Right lung (tissue), 5 donors: Measurements from ENCODE around the gene SVIL. TPM values are rescaled to one million over a fixed set of nuclear protein-coding genes. Genes with fewer than 3 reads are reported as not detected.
A peak's percentile ranks its signal among the peaks of the same experiment; 100 is the strongest.
"Not testable (repeated sequence)": the region's sequence is repeated elsewhere in the genome, so short reads cannot be mapped to it uniquely, and the experiment has no call there.

Experiments used
- DNase-seq, 2 donors: peaks; one replicate each; pipeline ENCODE4 v3.0.0-alpha.2; 2013
- polyA plus RNA-seq, 5 donors: library from polyadenylated mRNA; unstranded; fragments of 120-200 nt; gene quantifications; one replicate each; pipeline versions ENCODE4 v1.2.1 to v1.2.3, GENCODE V29; 2013; ENCODE audit warnings: inconsistent platforms in 1 of 5, low replicate concordance in 1 of 5; ENCODE audit not compliant: insufficient read length in 5 of 5, insufficient read depth in 1 of 5

The SVIL gene
- polyA plus RNA-seq, 5 donors = 41.1 to 59.5 (median 47.9) TPM

DNA sequence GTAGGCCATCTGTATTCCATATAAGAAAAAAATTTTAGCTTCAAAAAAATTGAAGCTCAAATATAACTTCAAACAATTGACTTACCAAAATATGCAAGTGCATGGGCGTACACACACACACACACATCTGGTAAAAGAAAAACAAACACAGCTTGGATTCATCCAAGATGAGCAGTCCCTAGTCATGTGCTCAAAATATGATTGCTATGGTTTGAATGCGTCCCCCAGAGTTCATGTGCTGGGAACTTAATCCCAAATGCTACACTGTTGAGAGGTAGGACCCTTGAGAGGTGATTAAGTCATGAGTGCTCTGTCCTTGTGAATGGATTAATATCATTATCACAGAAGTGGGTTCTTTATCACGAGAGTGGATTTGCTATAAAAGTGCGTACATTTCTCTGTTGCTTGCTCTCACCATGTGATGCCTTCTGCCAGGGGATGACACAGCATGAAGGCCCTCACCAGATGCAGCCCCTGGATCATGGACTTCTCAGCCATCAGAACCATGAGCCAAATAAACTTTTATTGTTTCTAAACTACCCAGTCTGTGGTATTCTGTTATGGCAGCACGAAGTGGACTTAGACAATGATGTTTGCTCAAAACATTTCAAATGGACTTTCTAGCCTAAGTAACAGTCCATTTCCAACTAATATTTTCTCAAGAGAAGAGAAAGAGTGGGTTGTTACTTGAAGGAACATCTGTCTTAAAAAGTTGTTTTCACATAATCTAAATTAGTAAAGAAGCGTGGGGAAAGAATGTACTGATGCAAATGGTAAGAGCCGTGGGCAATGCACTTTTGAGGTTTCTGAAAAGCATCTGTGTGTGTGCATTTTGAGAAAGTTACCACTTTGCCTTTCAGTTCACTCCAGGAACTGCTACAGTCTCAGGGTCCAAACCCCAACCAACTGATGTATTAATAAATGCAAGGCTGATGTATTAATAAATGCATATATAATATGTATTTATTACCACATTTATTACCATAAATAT, 15.1 kb upstream of the SVIL start:
- DNase-seq = no peak

DNA sequence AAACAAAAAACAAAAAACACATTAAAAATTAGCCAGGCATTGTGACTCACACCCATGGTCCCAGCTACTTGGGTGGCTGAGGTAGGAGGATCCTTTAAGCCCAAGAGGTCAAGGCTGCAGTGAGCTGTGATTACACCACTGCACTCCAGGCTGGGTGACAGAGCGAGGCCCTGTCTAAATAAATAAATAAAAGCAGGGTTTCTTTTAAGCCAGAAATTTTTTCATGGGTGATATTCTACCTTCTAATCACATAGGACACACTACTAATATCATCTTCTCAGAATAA, 14.2 kb upstream of the SVIL start:
- DNase-seq = no peak

DNA sequence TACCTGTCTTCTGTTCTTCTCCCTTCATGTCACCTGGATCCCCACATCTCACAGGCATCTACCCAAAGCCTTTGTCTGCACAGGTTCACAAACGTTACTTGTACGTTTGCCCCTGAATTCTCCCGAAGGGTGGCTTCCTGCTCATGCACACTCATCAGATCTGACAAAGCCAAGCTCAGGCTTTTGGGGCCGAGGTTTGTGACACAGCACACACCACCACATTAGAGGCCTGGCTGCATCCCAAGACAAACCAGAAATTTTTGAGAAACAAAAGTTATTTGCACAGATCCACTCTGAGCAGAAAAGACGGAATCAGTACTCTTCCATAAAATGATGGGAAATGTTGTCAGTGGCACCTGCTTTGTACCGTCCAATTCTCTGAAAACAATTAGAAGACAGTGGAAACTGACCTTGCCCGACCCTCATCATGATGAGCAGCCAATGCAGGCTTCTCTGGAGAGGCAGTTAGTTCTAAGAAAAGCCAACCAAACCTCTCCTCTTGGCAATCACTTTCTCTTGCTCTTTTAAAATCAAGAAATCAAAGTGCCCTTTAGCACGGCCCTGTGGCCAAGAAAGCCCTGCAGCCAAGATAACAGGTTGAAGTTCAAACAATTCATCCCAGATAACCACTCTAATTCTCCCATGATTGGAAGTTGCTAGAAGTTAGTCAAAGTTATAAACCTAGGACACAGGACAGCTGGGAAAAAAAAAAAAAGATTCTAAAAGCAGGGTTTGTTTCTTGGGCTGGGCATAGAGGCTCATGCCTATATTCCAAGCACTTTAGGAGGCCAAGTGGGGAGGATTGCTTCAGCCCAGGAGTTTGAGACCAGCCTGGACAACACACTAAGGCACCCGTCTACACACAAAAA, 13.6 kb upstream of the SVIL start:
- DNase-seq = no peak

DNA sequence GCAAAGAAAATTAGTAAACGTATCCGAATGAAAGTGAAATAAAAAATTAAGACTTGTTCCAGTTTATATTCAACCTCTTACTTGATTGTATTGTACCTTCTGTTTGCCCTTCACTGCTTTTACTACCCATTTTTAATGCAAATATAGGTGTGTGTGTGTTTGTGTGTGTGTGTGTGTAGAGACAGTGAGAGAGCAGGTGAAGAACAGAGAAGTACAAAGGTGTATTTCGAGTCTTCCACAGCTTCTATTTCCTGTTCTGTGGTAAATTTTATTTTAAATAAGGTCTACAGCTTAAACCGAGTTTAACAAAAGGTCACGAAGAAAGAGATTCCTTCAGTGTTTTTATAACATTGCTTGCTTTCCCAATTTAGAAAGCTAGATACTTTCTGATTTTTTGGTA, 12.7 kb upstream of the SVIL start:
- no peak for DNase-seq

DNA sequence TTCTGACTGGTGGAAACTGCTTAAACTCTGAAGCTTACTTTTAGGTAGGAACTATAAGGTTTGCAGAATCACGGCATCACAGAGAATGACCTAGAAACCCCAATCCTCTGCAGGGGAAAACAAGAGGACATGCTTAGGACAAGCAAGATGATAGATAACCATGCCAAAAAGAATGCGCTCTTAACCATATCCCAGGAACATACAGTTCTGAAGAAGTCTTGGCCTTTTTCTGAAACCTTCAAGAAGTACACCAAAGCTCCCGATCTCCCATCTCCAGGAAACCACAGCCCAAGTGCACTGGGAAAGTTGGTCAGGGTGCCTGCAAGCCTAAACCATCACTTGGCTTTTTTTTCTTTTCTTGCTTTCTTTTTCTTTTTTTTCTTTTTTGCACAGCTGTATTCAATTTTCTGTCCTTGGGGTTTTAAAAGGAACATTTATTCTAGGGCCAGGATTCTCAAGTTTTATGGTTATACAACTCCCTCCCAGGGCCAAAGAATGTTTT, 12.2 kb upstream of the SVIL start:
- no peak for DNase-seq

DNA sequence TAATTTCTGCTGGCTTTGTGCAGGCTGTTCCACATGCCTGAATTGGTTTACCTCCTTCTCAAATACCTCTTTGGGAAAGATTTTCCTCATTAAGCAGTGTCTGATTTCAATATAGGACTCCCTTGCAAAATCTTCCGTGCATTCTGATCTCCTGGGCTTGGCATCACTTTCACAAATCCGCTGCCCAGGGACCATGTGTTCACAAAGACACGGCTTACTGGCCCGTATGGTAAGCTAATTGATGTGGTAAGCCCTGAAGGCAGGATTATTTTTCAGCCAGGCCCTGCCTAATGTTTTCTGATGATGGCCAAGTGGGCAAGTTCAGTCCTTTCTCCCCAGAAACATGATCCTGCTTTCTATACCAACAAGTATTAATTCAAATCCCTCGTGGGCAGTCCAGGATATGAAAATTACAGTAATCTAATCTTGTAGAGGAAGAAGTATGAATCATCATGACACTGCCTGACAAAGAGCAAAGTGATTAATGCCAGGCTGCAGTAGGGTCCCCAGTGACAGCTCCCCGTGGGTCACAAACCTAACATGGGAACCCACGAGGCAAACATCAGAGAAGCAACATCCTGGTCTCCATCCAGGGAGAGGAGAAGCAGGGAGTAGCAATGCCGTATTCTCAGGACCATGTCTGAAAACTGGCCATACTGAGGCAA, 11.6 kb upstream of the SVIL start:
- no peak for DNase-seq

DNA sequence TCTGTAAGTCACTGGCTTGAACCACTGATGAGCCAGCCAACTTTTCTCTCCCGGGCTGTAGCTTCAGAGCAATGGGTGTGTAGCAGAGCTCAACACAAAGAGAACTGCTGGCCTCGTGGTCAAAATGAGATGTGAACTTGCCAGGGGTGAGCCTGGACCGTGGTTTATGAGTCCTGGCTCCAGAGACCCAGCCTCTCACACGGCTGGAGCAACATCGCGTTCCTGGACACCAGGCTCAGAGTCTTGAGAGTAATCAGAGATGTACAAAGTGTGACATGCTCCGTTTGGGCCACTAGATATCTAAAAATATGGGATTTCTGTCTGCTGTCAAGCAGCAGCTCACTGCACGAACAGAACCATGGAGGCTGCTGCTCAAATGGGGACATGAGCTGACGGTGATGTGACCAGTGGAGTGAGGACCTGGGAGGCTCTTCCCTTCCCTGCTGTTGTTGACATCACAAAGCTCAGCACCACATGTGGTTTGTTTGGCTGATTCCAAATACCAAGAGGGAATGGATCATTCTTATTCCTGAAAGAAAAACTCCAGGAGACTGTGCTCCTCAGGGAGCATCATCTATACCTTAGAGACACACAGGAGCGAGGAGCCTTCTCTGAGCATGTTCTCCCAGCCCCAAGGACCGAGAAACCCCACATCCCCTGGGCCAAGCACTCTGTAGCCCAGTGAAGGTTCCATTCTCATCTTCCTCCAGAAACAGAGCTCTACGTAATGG, 9.2 kb upstream of the SVIL start:
- no peak for DNase-seq

DNA sequence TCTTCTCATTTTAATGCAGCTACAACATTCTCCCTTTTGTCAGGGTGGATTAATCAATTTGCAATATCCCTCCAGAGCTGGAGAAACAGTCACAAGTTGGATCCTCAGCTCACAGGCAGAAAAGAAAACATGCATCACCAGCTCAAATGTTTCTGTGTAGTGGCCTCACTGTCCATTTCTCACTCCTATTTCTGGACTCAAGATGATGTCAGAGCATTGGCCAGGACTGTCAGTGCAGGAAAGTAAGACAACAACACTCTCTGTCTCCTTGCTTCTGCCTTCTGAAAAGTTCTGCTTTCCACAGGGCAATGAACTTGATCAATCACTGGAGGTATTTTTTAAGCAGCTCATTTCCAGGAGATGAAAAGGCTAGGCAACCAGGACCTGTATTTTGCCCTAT, 8.2 kb upstream of the SVIL start:
- no peak for DNase-seq

DNA sequence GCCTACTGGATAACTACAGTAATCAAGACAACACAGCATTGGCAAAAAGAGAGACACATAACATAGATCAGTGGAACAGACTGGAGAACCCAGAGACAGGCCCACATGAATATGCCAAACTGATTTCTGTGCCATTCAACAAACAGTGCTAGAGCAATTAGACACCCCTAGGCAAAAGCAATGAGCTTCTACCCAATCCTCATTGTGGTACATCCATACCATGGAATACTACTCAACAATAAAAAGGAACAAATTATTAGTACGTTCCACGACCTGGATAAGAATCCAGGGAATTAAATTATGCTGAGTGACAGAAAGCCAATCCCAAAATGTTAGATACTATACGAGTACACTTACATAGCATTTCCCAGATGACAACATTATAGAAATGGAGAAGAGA, 2.8 kb upstream of the SVIL start:
- DNase-seq = no peak

DNA sequence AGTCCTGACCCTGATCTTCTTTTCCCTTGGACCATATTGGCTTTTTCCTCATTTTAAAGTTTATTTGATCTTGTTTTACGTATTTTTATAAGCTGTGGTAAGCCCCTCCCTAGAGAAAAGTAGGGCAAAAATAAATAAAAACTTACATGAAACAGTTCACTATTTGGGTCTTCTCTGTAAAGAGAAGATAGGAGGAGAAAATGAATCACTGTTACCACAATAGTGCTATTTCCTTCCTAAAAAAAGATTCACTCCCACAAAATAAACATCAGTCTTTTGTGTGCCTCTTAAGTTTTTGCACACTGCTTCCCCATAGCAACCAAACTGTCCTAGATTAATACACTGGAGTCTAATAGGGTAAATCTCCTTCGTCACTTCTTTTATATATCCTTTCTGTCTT, 1.4 kb upstream of the SVIL start:
- no peak for DNase-seq

DNA sequence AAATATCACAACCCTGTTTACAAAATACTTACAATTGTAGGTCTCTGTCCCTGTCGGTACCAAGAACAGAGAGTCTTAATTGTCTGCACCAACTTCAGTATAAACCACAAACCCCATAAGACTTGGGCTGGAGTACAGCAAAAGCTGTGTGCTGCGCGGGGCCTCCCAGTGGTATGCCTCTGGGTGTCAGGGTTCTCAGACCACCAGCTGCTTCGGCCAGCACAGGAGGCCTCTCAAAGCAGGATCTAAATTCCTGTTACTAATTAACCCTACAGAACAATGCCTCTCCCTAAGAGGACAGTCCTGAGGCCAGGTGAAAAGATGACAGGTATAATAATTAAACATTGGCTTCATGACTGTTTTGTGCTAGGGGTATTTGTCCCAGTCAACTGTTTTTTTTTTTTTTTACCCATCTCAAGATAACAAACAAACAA, 957 bp upstream of the SVIL start:
- DNase-seq = no peak

DNA sequence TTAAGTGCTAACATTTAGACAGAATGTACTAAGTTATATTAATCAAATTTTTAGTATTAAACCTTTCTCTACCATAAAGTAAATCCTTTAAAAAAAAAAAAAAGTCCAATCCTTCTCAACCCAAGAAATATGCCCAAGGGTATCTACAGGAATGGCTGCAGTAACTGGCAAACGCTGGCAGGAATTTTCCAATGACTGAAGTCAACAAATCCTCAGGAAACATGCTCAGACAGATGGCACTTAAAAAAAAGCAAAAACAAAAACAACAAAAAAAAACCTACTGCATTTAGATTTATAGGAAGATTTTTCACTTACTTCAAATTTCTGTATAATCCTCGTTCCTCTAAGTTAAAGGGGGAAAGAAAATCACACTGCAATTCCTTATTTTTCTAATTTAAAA, 666 bp downstream of the SVIL start:
- DNase-seq = no peak

DNA sequence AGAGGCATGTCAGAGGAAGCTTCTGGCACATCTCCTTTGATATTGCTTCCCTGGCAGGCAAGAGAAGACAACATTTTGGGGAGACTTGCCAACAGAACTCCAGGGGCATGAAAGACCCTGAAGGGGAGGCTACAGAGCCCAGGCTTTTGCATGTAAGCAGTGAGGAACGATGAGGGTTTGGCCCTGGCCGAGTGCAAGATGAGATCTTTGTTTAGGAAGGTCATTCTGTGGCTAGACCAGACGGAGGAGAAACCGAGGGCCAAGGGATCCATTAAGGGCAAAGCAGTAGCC, 3.8 kb downstream of the SVIL start:
- DNase-seq = no peak

DNA sequence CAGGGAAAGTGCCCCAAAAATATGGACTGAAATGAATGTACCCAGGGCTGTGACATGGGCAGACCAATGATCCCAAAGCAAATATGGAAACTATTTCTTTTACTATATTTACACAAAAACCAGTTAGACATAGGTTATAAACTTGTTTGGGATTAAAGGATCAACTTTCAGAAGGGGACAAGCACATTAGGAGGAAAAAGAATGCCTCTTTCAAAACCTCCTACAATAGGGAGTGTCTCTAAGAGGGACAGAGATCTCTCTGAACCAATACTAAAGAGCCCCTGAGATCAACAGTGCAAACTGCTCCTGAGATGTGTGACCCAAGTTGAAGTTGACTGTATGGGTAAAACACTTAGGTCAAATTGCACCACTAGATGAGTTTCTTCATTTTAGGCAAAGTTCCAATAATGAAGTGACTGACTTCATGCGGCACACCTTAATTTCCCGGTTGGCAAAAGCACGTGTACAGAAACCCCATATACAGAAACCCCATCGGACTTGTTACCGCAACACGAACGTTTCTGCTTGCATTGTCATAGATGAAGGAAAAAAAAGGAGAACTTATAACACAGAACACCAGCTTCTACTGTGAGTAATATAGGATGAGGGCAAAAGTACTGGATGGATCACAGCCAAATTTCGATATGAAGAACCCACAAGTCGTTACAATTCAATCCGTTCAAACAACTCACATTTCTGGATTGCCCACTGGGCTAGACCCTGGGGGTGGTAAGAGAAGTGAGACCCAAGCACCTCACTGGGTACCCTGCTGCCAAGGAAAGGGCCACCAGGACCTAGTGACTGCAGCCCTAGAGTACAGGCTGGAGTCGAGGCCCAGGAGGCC, 4.3 kb downstream of the SVIL start:
- peak in 1 of 2 donors; percentile 56 for DNase-seq

DNA sequence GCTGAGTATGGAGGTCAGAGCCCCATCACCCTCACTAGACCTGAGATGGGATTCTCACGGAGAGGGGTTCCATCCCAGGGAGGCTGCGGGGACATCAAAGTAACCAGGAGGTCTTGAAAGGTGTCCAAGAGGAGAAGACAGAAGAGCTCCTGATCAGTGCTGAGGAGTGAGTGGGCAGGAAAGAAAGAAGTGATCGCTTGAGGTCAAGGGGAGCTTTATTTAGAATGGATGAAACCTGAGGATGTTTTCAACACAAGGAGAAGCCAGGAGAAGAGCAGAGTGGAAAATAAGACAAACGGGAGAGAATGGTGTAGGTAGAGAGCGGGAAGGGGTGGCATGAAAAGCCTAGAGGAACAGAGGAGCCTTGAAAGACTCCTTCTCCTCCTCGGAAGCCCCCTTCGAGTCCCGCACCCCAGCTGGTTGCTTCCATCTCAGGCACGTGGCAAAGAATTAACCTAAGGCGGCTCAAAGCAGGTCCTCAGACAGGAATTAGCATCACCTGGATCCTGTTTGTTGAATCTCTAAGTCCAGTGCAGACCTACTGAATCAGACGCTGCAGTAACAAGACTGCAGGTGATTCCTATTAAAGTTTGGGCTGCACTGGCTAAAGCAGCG, 5.8 kb downstream of the SVIL start:
- DNase-seq = no peak

DNA sequence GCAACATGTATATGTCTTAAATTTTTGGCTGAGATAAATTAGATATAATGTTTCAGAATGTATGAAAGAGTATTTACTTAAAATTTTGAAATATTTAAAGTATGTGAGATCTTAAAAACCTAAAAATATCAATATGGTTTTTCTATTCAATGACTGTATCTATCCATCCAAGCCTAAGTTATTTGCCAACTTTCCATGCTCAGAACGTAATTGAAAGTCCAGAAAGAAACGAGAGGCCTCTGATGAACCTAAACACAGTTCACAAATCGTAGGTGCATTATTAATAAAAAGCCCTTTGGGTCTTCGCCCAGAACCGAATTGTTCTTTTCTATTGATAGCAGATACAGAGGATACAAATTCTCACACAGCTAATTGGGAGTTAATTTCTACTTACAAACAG, 6.5 kb downstream of the SVIL start:
- no peak for DNase-seq

DNA sequence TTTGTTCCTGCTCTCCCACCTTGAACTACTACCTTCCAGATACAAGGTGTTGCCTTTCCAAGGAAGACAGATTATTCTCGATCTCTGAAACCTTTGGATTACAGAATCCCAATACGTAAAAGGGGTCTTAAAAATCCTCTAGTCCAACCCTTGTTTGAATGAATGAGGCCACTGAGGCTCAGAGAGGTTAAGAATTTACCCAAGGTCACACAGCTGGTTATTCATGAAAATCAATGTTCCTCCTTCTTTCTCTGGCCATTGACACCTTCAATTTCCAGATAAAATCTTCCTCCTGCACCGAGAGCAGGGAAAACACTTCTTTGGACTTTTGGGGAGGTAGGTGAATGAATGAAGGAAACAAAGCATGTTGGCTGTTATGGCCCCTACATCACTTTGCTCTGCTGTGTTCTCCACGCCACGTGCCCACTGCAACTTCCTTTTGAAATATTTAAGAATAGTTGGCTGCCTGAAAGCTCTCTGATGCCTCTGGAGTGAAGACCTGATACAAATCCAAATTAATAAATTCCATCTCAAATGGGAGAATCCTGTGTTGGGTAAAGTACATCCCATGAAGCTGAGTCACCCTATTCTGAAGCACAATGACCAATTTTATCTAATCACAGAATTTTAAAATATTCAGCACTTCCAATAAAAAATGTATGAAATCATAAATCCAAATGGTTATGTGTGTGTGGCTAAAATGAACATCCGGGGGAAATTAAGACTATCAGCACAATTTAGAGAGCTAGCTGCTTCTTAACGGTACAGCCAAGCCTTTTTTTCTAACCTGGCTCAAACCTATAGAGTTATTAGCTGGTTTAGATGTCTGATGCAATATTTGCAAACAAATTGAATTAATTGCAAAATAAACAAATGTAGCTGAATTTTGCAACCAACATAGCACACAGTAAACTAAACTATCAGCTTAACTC, 7.3 kb downstream of the SVIL start:
- DNase-seq = no peak

DNA sequence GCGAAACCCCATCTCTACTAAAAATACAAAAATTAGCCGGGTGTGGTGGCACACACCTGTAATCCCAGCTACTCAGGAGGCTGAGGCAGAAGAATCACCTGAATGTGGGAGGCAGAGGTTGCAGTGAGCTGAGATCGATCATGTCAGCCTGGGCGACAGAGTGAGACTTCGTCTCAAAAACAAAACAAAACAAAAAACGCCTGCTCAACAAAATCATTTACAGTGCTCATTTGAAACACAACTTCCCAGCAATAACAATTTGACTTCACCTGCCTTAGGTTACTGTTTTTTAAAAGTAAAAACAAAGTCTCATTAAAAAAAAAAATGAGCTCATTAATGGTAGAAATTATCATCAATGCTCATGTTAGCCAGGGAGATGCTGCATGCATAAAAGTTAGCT, 10.4 kb downstream of the SVIL start:
- not testable (repeated sequence) for DNase-seq

DNA sequence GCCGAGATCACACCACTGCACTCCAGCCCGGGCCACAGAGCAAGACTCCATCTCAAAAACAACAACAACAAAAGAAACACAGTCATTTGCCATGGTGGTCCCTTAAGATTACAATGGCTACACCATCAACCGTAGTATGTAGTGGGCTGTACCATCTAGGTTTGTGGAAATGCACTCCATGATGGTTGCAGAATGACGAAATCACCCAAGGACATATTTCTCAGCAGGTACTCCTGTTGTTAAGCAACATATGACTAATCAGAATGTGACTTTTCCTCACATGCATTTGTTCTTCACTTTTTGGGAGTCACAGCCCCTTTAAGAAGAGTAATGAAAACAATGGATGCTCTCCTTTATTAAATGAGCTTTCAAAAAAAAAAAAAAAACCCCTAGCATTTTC, 11.0 kb downstream of the SVIL start:
- no peak for DNase-seq
